NCI-H146 treated with DMSO at 0.1 percent for 48 hours (cell line): Measurements from ENCODE around the gene DOCK1.

ENCODE experiments used
- DNase-seq: peaks from one replicate; lab custom pipeline; 2025; ENCODE audit not compliant: unreplicated experiment; lab: John Stamatoyannopoulos, UW

Gene DOCK1

DNA sequence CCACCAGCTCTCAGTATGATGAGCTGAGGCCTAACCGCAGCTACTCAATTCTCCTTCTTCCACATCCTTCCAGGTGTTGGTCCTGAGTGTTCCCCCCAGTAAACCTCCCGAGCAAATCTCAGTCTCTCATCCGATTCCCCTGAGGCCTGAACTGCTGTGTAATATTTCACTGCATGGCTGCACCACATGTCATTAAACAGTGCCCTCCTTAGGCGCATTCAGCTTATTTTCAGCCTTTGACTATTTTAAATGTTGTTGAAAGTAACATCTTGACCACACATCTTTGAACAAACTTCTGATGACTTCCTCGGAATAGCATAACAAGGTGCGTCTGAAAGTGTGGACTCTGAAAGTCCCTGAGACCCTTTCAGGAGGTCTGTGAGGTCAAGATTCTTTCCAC is 581.1 kb downstream of the DOCK1 start:
- no peak for DNase-seq

DNA sequence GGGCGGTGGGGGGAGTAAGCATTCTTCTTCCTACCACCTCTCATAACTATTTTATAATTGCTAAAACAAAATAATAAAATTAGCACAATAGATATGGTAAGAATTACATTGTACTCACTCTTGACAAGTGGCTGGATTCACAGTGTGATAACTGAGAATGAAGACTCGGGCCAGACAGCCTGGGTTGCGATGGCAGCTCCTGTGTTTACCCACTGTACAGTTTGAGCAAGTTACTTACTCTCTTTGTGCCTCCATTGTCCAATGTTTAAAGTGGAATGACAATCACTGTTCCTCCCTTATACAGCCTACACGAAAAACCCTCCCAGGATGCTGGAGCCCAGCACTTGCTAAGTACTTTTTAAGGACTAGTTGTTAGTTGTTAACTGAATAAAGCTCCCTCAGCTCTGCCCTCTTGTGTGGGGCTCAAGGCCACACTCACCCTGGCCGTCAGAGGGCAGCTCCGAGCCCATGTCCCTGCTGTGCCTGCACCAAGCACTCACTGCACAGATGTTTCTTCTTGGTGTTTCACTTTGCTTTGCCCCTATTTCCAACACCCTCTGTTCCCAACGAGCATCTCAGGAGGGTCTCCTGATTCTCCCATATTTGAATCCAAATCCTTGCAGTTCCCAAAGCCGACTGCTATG is 587.5 kb downstream of the DOCK1 start:
- no peak for DNase-seq

- DNase-seq = no peak
These were observed 590.8 kb downstream of the DOCK1 start for GRCh38 chr10:127496035-127496434.

- no peak for DNase-seq
These were observed 592.5 kb downstream of the DOCK1 start for GRCh38 chr10:127497685-127498084.

DNA sequence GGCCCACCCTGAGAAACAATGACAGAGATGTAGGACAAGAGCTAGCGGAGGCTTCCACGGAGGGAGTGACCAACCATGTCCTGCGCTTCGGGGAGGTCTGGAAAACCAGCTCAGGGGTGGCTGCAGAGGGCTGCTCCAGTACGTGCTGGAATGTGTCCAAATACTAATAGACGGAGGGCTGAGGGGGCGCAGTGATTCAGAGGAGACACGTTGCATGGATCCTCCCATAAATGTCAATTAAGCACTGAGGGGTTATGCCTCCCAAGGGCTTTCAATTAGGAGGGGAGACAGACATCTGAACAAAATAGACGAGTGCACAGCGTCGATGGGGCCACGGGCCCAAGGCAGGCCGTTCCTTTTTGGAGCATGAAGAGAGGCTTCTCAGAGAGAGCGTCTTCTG is 592.9 kb downstream of the DOCK1 start:
- DNase-seq = no peak

GRCh38 chr10:127500127-127500526 is 594.9 kb downstream of the DOCK1 start:
- no peak for DNase-seq
